H1 (cell line): Measurements from ENCODE around the gene RPAP3. TPM values are rescaled to one million over a fixed set of nuclear protein-coding genes. Genes with fewer than 3 reads are reported as not detected.

Experiments
- CTCF ChIA-PET: fragments of 300-600 bp; sonication (Branson Sonifier 250); formaldehyde crosslinking; loops from one replicate; lab custom pipeline; 2021; ENCODE audit not compliant: partially characterized antibody; lab: Charles Lee
- POLR2A ChIA-PET: fragments of 300-600 bp; sonication (Branson Sonifier 250); formaldehyde crosslinking; loops from one replicate; lab custom pipeline; 2021; ENCODE audit warnings: inconsistent platforms; ENCODE audit not compliant: partially characterized antibody; lab: Charles Lee
- DNase-seq, 2 experiments: peaks; one replicate each; pipeline versions ENCODE4 v3.0.0 to v3.0.0-alpha.2; 2010 to 2022; ENCODE audit warnings: low spot score in 2 of 2, low read depth in 1 of 2, mixed read lengths in 1 of 2
- FAIRE-seq: peaks from 2 replicates; lab custom pipeline; 2011; peaks lifted over from hg19 to GRCh38; lab: Jason Lieb, UNC
- H2AFZ ChIP-seq: 2 replicates; pipeline ENCODE4 v1.8.1; 2012; ENCODE audit warnings: low read length, inconsistent platforms
- H2AK5ac ChIP-seq: 2 replicates; pipeline ENCODE4 v1.6.1; 2013; ENCODE audit warnings: low read depth, low read length
- H2BK120ac ChIP-seq: replicated peaks from 2 replicates; pipeline ENCODE3; 2013; ENCODE audit warnings: low read depth, low read length, inconsistent platforms
- H2BK12ac ChIP-seq: 2 replicates; pipeline ENCODE4 v1.6.1; 2013; ENCODE audit warnings: low read depth, low read length
- H2BK15ac ChIP-seq: 2 replicates; pipeline ENCODE4 v1.6.1; 2013; ENCODE audit warnings: low read length
- H2BK20ac ChIP-seq: 2 replicates; pipeline ENCODE4 v1.6.1; 2013; ENCODE audit warnings: low read length
- H2BK5ac ChIP-seq: 2 replicates; pipeline ENCODE4 v1.6.1; 2013; ENCODE audit warnings: low read depth, low read length
- H3K14ac ChIP-seq: 2 replicates; pipeline ENCODE4 v1.6.1; 2013; ENCODE audit warnings: inconsistent platforms; ENCODE audit not compliant: insufficient read length
- H3K18ac ChIP-seq: 2 replicates; pipeline ENCODE4 v1.6.1; 2013; ENCODE audit warnings: low read length; ENCODE audit errors: extremely low read depth
- H3K23ac ChIP-seq: 2 replicates; pipeline ENCODE4 v1.6.1; 2013; ENCODE audit warnings: inconsistent platforms; ENCODE audit not compliant: insufficient read length
- H3K23me2 ChIP-seq: 2 replicates; pipeline ENCODE4 v1.6.1; 2013; ENCODE audit warnings: low read depth, low read length
- H3K27ac ChIP-seq: 2 replicates; pipeline ENCODE4 v1.6.1; 2011; ENCODE audit warnings: low read depth, low read length, inconsistent platforms
- H3K27me3 ChIP-seq, 4 experiments: replicated peaks in 1 of 4; 1 replicate in 1 of 4; 2 replicates in 3 of 4; pipeline versions ENCODE4 v1.6.1 to v1.8.1; 2011 to 2013; ENCODE audit warnings: low read length in 3 of 4, mild to moderate bottlenecking in 3 of 4, inconsistent platforms in 2 of 4, mixed read lengths in 2 of 4, moderate library complexity in 1 of 4; ENCODE audit not compliant: control insufficient read depth in 3 of 4, insufficient read depth in 3 of 4; ENCODE audit errors: extremely low read depth in 1 of 4
- H3K36me3 ChIP-seq, 4 experiments: 2 replicates each; pipeline versions ENCODE4 v1.6.1 to v1.8.1; 2011 to 2013; ENCODE audit warnings: mild to moderate bottlenecking in 4 of 4, low read length in 3 of 4, moderate library complexity in 2 of 4, control low read depth in 1 of 4, inconsistent platforms in 1 of 4; ENCODE audit not compliant: insufficient read depth in 4 of 4, control insufficient read depth in 2 of 4
- H3K4ac ChIP-seq: replicated peaks from 2 replicates; pipeline ENCODE3; 2013; ENCODE audit warnings: low read length, low read depth, mixed read lengths, inconsistent platforms; ENCODE audit not compliant: insufficient read length
- H3K4me1 ChIP-seq, 4 experiments: replicated peaks in 1 of 4; 1 replicate in 1 of 4; 2 replicates in 3 of 4; pipeline versions ENCODE4 v1.6.1 to v1.8.1; 2011 to 2013; ENCODE audit warnings: low read length in 3 of 4, inconsistent platforms in 2 of 4, mixed read lengths in 1 of 4; ENCODE audit not compliant: insufficient read depth in 4 of 4, control insufficient read depth in 3 of 4
- H3K4me2 ChIP-seq, 2 experiments: 2 replicates each; pipeline versions ENCODE4 v1.6.1 to v1.8.1; 2011 to 2013; ENCODE audit warnings: low read depth in 2 of 2, low read length in 2 of 2, control low read depth in 1 of 2, inconsistent platforms in 1 of 2, mild to moderate bottlenecking in 1 of 2; ENCODE audit not compliant: insufficient read depth in 1 of 2
- H3K4me3 ChIP-seq, 4 experiments: fragments of 200-600, 300-600 bp in 1 of 4; sonication (generic), shearing (Covaris generic), sonication (Bioruptor Twin) in 1 of 4; 2 replicates each; pipeline versions ENCODE4 v1.5.1 to v1.8.1; 2011 to 2016; ENCODE audit warnings: low read length in 4 of 4, low read depth in 3 of 4, control low read depth in 2 of 4, inconsistent platforms in 2 of 4, mild to moderate bottlenecking in 2 of 4, mixed read lengths in 1 of 4, moderate library complexity in 1 of 4; ENCODE audit not compliant: insufficient read depth in 2 of 4; ENCODE audit errors: extremely low read depth in 1 of 4
- H3K56ac ChIP-seq: replicated peaks from 2 replicates; pipeline ENCODE3; 2013; ENCODE audit warnings: low read depth, mild to moderate bottlenecking, mixed read lengths, low read length, inconsistent platforms; ENCODE audit not compliant: insufficient read length
- H3K79me1 ChIP-seq: 2 replicates; pipeline ENCODE4 v1.6.1; 2013; ENCODE audit warnings: low read depth, low read length, control low read depth
- H3K79me2 ChIP-seq, 2 experiments: 2 replicates each; pipeline versions ENCODE4 v1.6.1 to v1.8.1; 2012 to 2013; ENCODE audit warnings: low read length in 2 of 2, mild to moderate bottlenecking in 2 of 2, inconsistent platforms in 1 of 2; ENCODE audit not compliant: insufficient read depth in 2 of 2, control insufficient read depth in 1 of 2
- H3K9ac ChIP-seq, 4 experiments: replicated peaks in 1 of 4; 1 replicate in 1 of 4; 2 replicates in 3 of 4; pipeline versions ENCODE4 v1.6.1 to v1.8.1; 2011 to 2013; ENCODE audit warnings: low read depth in 3 of 4, low read length in 3 of 4, control low read depth in 2 of 4, mild to moderate bottlenecking in 2 of 4, moderate library complexity in 2 of 4, inconsistent platforms in 1 of 4; ENCODE audit errors: extremely low read depth in 1 of 4
- H3K9me3 ChIP-seq, 2 experiments: 2 replicates each; pipeline versions ENCODE4 v1.6.1 to v1.8.1; 2012 to 2013; ENCODE audit warnings: mild to moderate bottlenecking in 2 of 2, moderate library complexity in 2 of 2, control low read depth in 1 of 2, inconsistent platforms in 1 of 2, low read depth in 1 of 2, low read length in 1 of 2, mixed read lengths in 1 of 2; ENCODE audit not compliant: insufficient read depth in 2 of 2
- H4K20me1 ChIP-seq, 2 experiments: replicated peaks in 1 of 2; 2 replicates each; pipeline versions ENCODE3 to v1.8.1; 2011 to 2013; ENCODE audit warnings: inconsistent platforms in 2 of 2, low read length in 2 of 2, mild to moderate bottlenecking in 1 of 2; ENCODE audit not compliant: insufficient read depth in 2 of 2, control insufficient read depth in 1 of 2
- H4K5ac ChIP-seq: 2 replicates; pipeline ENCODE4 v1.6.1; 2013; ENCODE audit warnings: low read length, low read depth, mixed read lengths, inconsistent platforms; ENCODE audit not compliant: insufficient read length
- H4K8ac ChIP-seq: 2 replicates; pipeline ENCODE4 v1.8.0; 2013; ENCODE audit warnings: mild to moderate bottlenecking, moderate library complexity, low read length, inconsistent platforms; ENCODE audit not compliant: insufficient read depth; ENCODE audit errors: extremely low read depth
- H4K91ac ChIP-seq: replicated peaks from 2 replicates; pipeline ENCODE3; 2013; ENCODE audit warnings: low read length, mixed read lengths, inconsistent platforms; ENCODE audit not compliant: insufficient read length
- BCL11A ChIP-seq, 2 experiments: IDR thresholded peaks; one replicate each; pipeline ENCODE4 v1.6.1; 2011; ENCODE audit warnings: low read depth in 2 of 2, low read length in 2 of 2, mild to moderate bottlenecking in 2 of 2
- CBX8 ChIP-seq: fragments of 300-800, 300-1000 bp; sonication (generic); IDR thresholded peaks from 2 replicates; pipeline ENCODE4 v1.7.1; 2016; ENCODE audit warnings: low read depth, low read length, borderline replicate concordance
- CHD2 ChIP-seq: IDR thresholded peaks from 2 replicates; pipeline ENCODE4 v1.6.1; 2012; ENCODE audit warnings: low read length, improper control_type of control experiment
- CREB1 ChIP-seq: IDR thresholded peaks from 2 replicates; pipeline ENCODE4 v1.6.1; 2012; ENCODE audit warnings: inconsistent platforms
- CTBP2 ChIP-seq: IDR thresholded peaks from 2 replicates; pipeline ENCODE4 v1.7.0; 2011; ENCODE audit warnings: borderline replicate concordance, mild to moderate bottlenecking, moderate library complexity, mixed read lengths, low read length; ENCODE audit not compliant: insufficient read depth, insufficient read length
- EGR1 ChIP-seq: IDR thresholded peaks from 2 replicates; pipeline ENCODE4 v1.6.1; 2011; ENCODE audit warnings: low read depth, low read length, borderline replicate concordance
- EP300 ChIP-seq, 2 experiments: IDR thresholded peaks; 1 replicate in 1 of 2; 2 replicates in 1 of 2; pipeline ENCODE4 v1.6.1; 2011 to 2012; ENCODE audit warnings: low read depth in 2 of 2, low read length in 2 of 2, mild to moderate bottlenecking in 2 of 2, borderline replicate concordance in 1 of 2, inconsistent platforms in 1 of 2, moderate library complexity in 1 of 2
- EZH2 ChIP-seq: fragments of 200-600 bp; sonication (generic); IDR thresholded peaks from 2 replicates; pipeline ENCODE4 v1.7.1; 2012; ENCODE audit warnings: low read depth, mild to moderate bottlenecking, moderate library complexity, low read length, inconsistent platforms; ENCODE audit not compliant: severe bottlenecking
- GABPA ChIP-seq: IDR thresholded peaks from 2 replicates; pipeline ENCODE4 v1.6.1; 2011; ENCODE audit warnings: mild to moderate bottlenecking, low read length, moderate library complexity, borderline replicate concordance; ENCODE audit not compliant: insufficient read depth
- GTF2F1 ChIP-seq: IDR thresholded peaks from 2 replicates; pipeline ENCODE4 v1.6.1; 2012; ENCODE audit warnings: low read depth, low read length, improper control_type of control experiment, borderline replicate concordance
- KDM1A ChIP-seq: fragments of 200-600, 300-600 bp; sonication (generic); IDR thresholded peaks from 2 replicates; pipeline ENCODE4 v1.7.1; 2016; ENCODE audit warnings: mild to moderate bottlenecking, low read length, borderline replicate concordance
- SP2 ChIP-seq: IDR thresholded peaks from 2 replicates; pipeline ENCODE4 v1.6.1; 2012; ENCODE audit warnings: mild to moderate bottlenecking, low read length, inconsistent platforms
- TAF1 ChIP-seq: IDR thresholded peaks from 2 replicates; pipeline ENCODE4 v1.6.1; 2011; ENCODE audit warnings: mild to moderate bottlenecking, low read depth, low read length
- TAF7 ChIP-seq: optimal IDR thresholded peaks from 2 replicates; pipeline ENCODE3; 2011; ENCODE audit warnings: low read depth, mild to moderate bottlenecking, inconsistent platforms, low read length, moderate library complexity, borderline replicate concordance
- WGBS, 2 experiments: shearing (Covaris generic) in 1 of 2; methylation state at CpG; one replicate each; pipeline versions ENCODE4 v1.1.6 to v1.1.7; 2013 to 2015; ENCODE audit warnings: low lambda C conversion rate in 2 of 2, mixed read lengths in 2 of 2, inconsistent platforms in 1 of 2, low coverage in 1 of 2, missing lambda C conversion rate in 1 of 2; ENCODE audit not compliant: insufficient replicate concordance in 2 of 2, insufficient coverage in 1 of 2, insufficient read length in 1 of 2; ENCODE audit errors: extremely low coverage in 1 of 2, missing lambda C conversion rate in 1 of 2; 5-methylcytosine and 5-hydroxymethylcytosine counted together
- polyA plus RNA-seq, 7 experiments: library from polyadenylated mRNA; depleted of rRNA in 3 of 7; stranded (reverse) in 5 of 7; unstranded in 2 of 7; fragments of >200 nt in 5 of 7; fragments of 200-250 nt in 2 of 7; gene quantifications; 1 replicate in 5 of 7; 2 replicates in 1 of 7; 4 replicates in 1 of 7; pipeline versions ENCODE4 v1.2.1 to v1.2.3, GENCODE V29; 2011 to 2013; ENCODE audit warnings: missing spikeins in 2 of 7, mixed read lengths in 2 of 7
- total RNA-seq: library from RNA; stranded (reverse); fragmentation: NEBNext Ultra II Directional; extraction: Animal tissue kit (Norgen Biotek cat#: 25700); gene quantifications from 2 replicates; pipeline ENCODE4 v1.2.1, GENCODE V29; 2021

Gene RPAP3
- total and polyA plus RNA-seq, 2 of the 8 experiments (the other 6 are each of a cell fraction or from before 2014, with no cell fraction given): 6.4 to 60.5 TPM

DNA sequence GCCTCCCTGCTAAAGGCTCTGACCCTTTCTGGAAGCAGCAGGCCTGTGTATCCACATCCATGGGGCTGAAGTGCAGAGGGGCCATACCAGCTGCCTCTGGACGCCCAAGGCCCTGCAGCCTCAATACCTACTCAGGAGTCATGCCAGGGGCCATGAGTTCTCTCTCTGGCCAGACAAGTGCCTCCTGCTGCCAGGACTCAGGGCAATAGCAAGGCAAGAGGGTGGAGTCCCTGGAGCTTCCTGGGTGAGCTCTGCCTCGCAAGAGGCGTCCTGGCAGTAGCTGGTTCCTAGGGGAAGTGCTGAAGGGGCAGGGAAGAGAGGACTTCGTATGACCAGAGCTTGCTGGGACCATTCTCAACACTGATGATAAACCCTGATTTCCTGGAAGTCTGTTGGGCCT is 30.4 kb upstream of the RPAP3 start:
- Histone ChIP-seq H4K91ac (no peak overlapping the region), H3K9ac (no peak overlapping the region), H2BK15ac (no peak overlapping the region), H2AFZ (no peak overlapping the region), H3K23ac (no peak overlapping the region), H3K18ac (0 out of 2 replicates have a peak overlapping the region, but pooled peaks have one; percentile 24), H3K4me3 (no peak overlapping the region), H3K4me2 (no peak overlapping the region), H2AK5ac (no peak overlapping the region), H3K56ac (no peak overlapping the region), H3K79me2 (no peaks in the 10 kb centered on the region), H3K36me3 (no peaks in the 10 kb centered on the region), H3K27me3 (peaks cover 0 to 2% (median 0%) of the 10 kb centered on the region in 4 experiments; a peak in 1 of 7 replicates), H2BK12ac (no peak overlapping the region), H3K23me2 (no peaks in the 10 kb centered on the region), H4K8ac (no peak overlapping the region; the same call in 1 of the 2 replicates), H2BK20ac (no peak overlapping the region), H4K5ac (no peak overlapping the region), H2BK120ac (no peak overlapping the region), H2BK5ac (no peak overlapping the region), H3K14ac (no peak overlapping the region), H3K79me1 (no peaks in the 10 kb centered on the region), H3K9me3 (no peaks in the 10 kb centered on the region), H4K20me1 (no peaks in the 10 kb centered on the region), H3K4ac (no peak overlapping the region), H3K27ac (no peak overlapping the region), H3K4me1 (peaks cover 3 to 19% (median 13%) of the 10 kb centered on the region in 4 experiments)
- ChIA-PET POLR2A (interaction anchor here (0.7 to 3.2 kb wide), 11 partner anchors 12 to 169 kb away, joined by 3 to 10 read pairs (median 3); partner anchors contain the start of genes ENDOU, RAPGEF3 and VDR), CTCF (interaction anchor here (0.8 to 64.6 kb wide), 11 partner anchors 10 to 102 kb away, joined by 3 to 2442 read pairs (median 7); partner anchors contain the start of genes ENDOU, RAPGEF3 and SLC48A1)
- FAIRE-seq (no peak), DNase-seq (no peak)
- 80% methylated on average over 4 of the region's 4 CpGs; no CpG with 5 or more reads in 1 of the 2 experiments for WGBS, 2 experiments
- TF ChIP-seq GTF2F1 (no peak), TAF7 (no peak), EP300 (IDR thresholded peaks at IDR 0.05; ENCODE audit: borderline replicate concordance in 1 of 2, low read depth in 2 of 2, low read length in 2 of 2) (no peak), CBX8 (no peak), CTBP2 (no peak), SP2 (no peak), EGR1 (no peak), EZH2 (no peak), KDM1A (no peak), CHD2 (no peak), TAF1 (no peak), BCL11A (IDR thresholded peaks at IDR 0.05; ENCODE audit: low read depth in 2 of 2, low read length in 2 of 2) (no peak), CREB1 (no peak), GABPA (no peak)
